Fibroblast of lung (primary cell): ENCODE measurements around the gene ADAMTSL1.

Experiments used
- CTCF ChIP-seq, 2 donors: IDR thresholded peaks in 1 of 2; conservative IDR thresholded peaks in 1 of 2; 1 replicate in 1 of 2; 2 replicates in 1 of 2; pipeline ENCODE4 v1.5.1; 2011 to 2012; ENCODE audit warnings: low read length in 2 of 2, control low read depth in 1 of 2, inconsistent platforms in 1 of 2, low read depth in 1 of 2, mild to moderate bottlenecking in 1 of 2
- EZH2 ChIP-seq: IDR thresholded peaks from 2 replicates; pipeline ENCODE4 v1.5.1; 2012; ENCODE audit warnings: low read length, control low read depth, mild to moderate bottlenecking; ENCODE audit errors: missing control alignments

GRCh38 chr9:18936094-18936871 is 462.3 kb downstream of the ADAMTSL1 start:
- TF ChIP-seq CTCF (conservative IDR thresholded peaks at IDR 0.05 in 1 of 2, IDR thresholded peaks at IDR 0.05 in 1 of 2; ENCODE audit: low read depth in 1 of 2, low read length in 2 of 2), result no peak
- no peak for TF ChIP-seq EZH2
